Measurements from ENCODE around the gene RNF14.

Gene RNF14

DNA sequence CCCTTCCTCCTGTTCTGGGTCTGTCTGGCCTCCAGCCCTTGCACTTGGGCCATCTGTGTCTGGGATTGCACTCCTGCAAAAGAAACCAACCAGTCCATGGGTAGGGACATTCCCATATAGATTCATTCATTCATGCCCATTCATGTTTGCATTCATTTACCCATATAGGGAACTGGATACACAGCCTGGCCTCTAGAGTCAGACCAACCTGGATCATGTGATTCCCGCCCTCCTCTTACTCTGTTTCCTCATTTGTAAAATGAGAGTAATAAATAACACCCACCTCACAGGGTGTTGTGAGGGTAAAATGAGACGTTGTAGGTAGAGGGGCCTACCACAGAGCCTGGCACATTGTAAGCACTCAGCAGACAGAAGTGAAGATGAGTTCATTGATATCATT, 19.4 kb upstream of the RNF14 start:
- DNase-seq: no peak

DNA sequence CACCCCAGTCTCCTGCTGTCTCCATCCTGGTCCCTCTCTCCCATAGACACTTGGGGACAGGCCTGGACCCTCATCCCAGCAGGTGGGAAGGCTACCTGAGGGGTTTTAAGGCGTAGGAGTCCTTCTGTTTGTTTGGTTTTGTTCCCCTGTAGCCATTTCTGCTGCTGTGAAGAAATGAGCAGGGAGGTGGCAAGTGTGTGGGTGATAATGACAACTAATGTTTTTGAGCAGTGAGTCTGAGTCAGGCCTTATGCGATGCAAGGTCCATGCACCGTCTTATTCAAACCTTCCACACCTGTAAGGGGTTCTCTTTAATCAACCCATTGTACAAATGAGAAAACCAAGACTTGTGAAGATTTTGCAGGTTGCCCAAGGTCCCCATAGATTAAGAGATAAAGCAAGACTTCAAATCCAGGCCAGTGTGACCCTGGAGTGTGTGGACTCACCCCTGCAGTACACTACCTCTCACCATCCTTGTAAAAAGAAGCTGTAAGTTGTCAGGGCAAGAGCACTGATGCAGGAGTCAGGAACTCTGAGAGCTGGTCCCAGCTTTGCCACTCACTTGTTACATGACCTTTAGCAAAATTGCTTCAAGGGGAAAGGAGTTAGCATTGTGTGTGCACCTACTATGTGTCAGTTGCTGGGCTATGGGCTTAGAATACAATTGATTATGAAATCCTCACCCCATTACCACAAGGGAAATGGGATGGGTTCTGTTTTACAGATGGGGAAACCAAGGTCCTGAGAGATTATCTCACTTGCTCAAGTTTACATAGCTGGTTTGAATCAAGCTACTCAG, 18.5 kb upstream of the RNF14 start:
- DNase-seq: no peak

DNA sequence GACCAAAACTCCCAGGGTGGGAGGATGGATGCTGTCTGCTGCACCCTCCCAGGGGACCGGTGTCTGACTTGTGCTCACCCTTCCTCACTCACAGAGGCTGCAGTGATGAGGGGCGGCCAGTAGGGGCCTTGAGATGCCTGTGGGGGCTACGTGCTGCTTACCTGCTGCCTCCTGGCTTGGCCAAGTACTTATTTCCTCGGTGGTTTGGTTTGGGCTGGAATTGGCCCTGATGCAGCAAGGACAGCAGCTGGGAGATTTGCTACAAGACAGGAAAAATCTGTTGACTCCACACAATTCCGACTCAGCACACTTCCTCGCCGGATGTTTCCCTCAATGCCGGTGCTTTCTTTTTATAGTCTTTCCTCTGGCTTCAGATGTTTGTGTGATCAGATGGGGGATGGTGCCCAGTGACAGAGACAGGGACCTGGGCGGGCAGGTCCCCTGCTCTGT, 17.5 kb upstream of the RNF14 start:
- no peak for DNase-seq

DNA sequence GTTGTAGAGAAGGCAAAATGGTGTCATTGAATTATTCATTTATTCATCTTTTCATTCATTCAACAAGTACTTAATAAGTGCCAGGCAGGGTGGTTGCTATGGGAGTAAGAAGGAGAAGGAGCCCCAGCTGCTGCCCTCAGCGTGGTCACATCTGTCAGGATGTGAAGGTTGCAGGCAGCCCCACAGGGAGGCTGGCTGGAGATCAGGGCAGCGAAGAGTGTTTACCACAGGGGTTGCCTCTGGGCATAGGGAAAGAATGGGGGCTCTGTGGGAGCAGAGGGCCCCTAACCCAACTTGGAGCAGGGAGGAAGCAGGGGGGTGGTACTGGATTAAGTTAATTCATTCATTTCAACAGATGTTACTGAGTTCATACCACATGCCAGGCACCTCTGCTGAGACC, 16.9 kb upstream of the RNF14 start:
- DNase-seq: no peak

DNA sequence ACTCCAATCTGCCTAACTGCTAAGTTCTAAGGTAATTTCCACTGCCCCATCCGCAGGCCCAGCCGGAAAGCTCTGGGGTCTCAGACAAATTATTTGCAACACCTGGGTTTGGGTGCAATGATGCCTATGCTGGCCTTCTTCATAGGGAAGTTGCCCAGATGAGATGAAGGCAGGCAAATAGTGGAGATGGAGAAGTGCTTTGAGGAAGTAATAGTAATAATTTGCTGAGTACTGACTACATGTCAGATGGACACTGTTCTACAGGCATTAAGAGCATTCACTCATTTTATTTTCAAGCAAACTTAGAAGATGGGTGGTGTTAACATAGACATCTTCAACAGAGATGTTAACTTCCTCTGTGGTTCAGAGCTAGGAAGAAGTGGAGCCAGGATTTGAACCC, 14.7 kb upstream of the RNF14 start:
- DNase-seq: no peak

DNA sequence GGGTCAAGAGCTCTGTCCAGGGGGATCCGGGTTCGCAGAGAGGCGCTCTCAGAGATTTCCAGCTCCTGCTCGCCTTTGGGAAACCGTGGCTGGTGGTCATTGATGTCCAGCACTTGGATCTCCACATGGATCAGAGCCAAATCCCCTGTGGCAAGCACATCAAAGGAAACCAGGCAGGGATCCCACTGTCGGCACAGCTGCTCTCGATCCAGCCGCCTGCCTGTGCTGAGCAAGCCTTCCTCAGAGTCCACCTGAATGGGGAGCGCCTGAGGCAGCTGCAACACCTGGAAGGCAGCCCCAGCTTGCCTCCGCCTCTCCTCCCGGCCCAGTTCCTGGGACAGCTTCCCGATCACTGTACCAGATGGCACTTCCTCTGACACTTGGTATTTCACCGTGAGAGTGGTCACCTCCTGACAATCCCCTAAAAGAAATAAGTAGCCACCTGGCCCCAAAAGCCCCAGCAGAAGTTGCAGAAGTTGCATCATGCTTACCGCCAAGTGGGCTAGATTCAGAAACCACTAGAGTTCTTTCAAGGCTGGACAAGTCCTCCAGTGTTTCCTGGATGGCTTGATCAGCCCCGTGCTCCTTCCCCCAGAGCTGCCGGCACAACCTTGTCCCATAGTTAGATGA, 11.4 kb upstream of the RNF14 start:
- DNase-seq: no peak

DNA sequence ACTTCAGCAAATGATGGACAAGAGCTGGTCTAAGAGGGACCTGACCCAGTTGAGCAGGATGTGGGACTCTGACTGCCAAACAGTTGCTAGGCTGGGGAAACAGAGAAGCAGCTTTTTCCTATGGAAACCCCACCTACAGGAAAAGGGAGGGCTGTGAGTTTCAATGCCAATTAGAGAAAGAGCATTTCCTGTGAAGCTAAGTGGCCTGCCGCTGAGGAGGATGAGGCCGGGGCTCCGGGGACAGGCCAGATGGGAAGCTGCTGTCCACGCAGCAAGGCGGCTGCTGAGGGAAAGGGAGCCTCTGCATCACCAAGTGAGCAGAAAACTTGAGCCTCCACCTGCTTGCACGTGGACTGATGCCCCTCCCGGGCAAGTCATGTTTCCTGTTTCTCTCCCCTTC, 10.8 kb upstream of the RNF14 start, which contains the start of gene PCDH12:
PCDH12 (minus strand) TSS at position 90 of the 400 bp plus-strand sequence. CDS start 351 bp downstream, outside the sequence.
- peak; percentile 44 for DNase-seq

DNA sequence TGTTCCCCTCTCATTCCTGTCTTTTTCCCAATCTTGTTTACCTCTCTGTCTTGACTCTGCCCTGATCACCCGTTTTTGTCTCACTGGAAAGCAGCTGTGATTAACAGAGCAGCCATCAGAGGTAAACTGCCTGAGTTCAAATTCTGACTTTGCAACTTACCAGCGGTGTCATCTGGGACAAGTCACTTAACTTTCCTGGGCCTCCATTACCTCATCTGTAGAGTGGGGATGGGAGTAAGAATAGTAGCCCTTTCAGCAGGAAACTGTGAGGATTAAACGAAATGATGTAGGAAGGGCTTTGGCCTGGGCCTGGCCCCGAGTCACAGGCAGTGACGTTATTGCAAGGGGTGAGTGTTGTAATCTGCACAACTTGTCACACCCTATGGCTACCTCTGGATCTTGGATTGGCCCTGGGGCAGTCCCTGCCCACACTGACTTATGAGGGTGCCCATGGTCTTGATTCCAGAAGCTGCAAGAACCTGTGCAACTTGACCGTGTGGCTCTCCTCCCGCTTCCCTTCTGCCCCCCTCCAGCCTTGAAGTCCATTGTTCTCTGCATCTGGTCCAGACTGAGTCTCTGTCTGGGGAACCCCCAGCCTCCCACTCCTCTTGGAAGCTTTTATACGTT, 10.2 kb upstream of the RNF14 start:
- DNase-seq: no peak

DNA sequence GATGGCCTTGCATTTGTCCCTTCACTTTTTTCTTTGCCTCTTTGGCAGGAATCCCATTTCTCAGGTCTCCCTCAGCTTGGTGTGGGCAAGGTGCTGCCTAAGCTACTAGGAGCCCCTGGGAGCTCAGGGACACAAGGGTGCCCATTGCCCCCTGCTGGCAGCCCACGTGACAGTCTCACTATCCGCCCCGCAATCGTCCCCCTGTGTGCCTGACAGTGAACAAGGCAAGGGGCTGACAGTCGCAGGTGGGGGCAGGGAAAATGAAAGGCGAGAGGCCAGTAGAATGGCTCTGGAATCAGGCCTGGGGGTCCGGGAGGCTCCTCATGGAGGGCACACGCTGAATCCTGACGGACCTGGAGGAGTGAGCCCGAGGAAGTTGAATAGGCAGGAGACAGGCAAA, 8.9 kb upstream of the RNF14 start:
- DNase-seq: no peak

DNA sequence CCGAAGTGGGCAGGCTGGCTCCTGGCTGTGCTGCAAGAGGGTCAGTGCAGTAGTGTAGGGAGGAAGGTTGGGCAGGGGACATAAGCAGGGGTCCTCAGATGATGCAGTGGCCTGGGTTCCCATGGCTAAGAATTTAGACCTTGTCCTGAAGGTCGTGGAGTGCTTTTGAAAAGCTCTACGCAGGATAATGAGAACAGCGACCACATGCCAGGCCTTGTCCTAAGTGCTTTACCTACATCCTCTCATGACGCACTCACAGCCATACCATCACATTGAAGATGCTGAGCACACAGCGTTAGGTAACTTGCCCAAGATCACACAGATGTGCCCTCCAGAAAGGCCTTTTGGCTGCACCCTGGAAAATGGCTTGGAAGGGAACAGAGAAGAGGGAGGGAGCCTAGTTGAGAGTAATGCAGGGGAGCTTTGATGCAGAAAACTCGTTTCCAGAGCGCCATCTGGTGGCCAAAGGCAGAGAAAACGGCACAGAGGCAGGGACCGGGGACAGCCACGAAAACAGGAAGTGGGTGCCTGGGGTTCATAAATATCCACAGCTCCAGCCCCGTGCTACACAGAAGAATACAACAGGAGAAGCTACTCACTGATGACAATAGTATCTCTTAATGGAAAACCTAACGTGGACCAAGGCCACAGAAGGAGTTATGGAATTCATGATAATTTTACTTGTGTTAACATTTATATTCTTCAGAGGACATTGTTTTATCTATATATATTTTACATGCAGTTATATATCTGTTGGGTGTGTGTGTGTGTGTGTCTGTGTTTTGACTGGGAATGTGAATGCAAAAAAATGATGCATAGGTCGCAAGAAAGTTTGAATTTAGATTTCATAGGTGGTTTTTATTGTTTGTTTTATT, 8.2 kb upstream of the RNF14 start:
- DNase-seq: peak; percentile 44

DNA sequence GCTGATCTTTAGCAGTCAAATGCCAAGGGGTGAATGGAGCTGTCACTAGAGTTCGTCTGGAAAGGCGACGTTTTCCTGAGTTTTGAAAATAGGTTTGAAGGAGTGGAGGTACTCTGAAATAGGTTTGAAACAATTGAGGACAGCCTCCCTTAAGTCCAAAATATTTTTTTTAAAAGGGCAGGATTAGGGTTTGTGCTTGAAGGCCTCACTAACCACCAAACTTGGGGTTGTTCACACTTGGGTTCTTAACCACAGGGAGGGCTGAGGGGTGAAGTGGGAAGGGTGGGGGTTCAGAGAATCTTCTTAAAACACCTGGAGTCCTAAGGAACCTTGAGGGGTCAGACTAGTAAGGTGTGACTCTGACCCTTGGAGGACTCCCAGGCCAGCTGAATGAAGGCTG, 7.4 kb upstream of the RNF14 start:
- DNase-seq: no peak

DNA sequence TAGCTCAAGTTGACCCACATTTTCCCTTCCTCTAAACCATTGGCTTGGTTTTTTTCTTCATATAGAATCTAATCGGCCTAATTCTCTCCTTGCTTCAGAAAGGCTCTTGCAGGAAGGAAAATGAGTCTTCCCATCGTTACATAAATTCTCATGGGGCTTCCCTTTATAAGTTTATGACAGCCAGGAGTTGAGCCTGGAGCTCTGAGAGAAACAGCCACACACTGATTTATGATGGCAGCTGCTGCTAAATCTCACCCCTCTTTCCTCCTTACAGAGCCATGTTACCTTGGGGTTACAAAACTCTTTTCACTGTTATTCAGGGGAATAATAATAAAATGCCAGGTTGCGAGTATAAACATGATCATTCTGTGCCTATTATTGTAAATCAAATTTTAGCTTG, 5.2 kb upstream of the RNF14 start:
- DNase-seq: no peak

DNA sequence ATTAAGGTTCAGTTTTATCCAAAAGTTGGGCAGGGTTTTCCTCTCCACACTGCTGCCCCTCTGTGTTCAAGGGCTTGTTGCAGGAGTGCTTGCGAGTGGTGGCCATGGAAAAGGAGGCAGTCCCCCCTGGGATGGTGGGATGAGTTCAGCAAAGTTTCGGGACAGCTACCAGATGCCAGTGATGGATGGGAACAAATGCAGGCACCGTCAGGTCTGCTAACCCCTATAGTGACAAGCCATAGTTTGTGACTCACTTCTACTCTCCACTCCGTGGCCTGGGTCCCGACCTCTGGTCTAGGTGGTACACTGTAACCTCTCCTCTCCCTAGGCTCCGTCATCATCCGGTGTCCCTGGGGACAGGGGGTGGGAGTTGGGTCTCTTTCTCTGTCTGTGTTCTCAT, 3.8 kb upstream of the RNF14 start:
- no peak for DNase-seq

DNA sequence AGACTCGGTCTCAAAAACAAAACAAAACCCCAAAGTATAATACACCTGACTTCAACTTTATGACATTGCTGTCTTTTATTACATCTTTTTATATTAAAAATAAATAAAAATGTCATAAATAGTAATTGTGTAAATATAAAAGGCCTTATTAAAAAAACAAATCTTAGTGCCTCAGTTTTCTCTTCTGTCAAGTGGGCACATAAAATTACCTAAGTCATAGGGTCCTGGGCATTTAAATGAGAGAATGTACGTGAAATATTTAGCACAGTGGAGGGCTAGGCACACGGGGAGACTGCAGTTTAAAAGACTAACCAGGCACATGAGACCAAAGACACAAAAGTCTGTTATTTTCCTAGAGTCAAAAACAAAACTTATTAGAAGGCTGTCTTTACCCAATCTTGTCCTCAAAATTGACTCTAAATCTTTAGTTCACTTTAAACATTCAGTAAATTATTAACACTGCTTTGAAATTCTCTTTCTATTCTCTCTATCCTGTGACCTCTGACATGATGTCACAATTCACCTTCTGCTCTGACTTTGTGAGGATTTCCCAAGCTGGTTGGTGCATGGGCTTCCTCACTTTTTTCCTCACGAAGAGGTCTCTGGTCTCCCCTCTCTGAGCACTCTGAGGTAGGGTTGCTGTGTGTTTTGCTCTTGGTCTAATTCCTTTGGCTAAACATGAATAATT, 2.5 kb upstream of the RNF14 start:
- no peak for DNase-seq

DNA sequence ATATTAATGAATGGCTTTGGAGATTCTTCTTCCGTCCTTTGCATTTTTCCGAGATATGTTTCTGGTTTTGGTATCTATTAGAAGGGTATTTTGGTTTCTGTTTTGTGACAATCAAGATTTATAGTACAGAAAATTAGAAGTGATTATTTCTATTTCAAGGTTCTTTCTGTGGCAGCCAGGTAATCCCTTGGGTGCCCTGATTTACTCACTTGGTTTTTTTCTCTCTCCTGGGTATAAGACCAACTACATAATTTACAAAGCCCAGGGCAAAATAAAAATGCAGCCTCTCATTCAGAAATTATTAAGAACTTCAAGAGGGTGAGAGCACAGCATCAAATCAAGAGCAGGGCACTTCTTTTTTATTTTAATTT, 2.0 kb upstream of the RNF14 start:
- DNase-seq: no peak

DNA sequence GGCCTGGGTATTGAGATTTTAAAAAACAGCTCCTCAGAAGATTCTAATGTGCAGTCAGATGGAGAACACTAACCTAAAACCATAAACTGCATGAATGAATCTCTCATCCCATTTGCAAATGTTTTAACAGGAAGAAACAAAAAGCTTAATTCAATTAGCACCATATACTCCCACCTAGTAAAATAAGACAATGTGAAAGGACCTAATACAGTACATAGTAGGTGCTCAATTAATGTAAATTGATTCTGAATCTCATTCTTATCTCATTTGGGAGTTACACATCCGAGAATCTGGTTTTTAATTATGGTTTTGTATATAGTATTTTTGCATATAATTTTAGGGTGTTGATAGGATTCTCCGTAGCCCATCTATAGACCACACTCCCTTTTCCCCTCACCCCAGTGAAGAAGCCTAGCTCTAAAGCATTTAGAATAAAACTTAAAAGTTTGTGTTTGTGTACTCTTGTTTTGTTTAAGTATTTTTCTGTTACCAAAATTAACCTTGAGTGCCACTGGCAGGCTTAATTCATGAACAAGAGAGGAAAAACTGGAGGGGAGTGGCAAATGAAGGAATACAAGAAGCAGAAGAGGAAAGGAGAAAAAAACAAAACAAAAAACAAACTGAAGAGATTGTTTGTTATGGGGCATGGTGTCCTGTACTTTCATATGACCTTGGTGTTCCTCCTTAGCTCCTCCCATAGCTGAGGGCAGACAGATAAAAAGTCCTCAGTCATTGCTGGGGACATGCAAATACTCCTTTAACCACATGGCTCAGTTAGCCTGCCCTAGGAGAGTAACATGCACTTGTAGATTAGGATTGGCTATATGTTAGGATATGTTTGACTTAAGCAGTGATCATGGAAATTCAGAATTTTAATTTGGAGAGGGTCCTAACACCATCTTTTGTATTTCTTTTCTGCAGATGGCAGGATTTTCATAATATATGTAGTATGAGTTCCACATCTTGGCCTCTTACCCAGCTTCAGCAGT, 1.2 kb downstream of the RNF14 start:
- no peak for DNase-seq

DNA sequence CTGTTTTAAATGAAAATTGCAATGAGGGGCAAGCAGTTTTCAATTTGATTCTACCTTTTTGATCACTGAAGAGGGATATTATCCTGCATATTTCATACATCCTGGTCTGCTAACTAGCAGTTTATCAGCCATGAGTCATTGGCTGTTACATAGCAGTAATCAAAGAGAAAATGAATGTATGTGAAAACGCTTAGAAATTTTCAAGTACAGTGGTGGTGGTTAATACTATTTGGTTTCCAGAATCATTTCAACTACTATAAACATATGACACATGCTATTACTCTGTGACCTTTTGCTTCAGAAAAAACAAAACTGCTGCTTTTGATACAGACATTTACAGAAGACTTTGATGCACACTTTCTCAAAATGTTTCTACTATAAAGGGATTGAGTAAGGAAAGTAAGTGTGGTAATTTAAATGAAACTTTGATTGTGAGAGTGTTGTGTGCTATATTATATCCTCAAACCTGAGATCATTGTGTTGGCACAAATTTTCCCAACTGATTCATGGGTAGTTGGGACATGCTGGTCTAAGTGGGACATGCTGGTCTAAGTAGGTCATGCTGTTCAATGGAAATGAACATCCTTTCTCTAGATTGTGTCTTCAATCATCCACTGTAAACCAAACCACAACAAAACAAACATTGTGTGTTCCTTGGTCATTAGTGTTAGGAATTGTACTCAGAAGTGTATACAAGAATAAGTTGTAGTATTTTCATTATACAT, 5.1 kb downstream of the RNF14 start:
- DNase-seq: no peak

DNA sequence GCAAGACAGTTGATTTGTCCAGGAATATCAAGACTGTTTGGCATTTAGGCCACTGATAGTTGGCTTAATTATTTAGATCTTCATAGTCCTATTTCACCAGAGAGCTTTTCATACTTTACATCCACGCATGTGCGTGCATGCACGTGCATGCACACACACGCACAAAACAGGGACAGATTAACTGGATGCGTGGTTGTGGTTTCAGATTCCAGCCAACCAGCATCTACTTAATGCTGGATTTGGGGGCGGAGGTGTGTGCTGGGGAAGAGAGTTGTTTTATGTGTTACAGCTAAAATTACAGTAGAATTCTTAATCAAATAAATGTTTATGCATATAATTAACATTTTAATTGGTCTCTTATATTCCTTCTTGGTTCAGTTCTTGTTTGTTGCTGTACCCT, 7.3 kb downstream of the RNF14 start:
- no peak for DNase-seq

DNA sequence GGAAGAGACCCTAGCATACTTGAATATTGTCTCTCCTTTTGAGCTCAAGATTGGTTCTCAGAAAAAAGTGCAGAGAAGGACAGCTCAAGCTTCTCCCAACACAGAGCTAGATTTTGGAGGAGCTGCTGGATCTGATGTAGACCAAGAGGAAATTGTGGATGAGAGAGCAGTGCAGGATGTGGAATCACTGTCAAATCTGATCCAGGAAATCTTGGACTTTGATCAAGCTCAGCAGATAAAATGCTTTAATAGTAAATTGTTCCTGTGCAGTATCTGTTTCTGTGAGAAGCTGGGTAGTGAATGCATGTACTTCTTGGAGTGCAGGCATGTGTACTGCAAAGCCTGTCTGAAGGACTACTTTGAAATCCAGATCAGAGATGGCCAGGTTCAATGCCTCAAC, 9.5 kb downstream of the RNF14 start:
- no peak for DNase-seq

DNA sequence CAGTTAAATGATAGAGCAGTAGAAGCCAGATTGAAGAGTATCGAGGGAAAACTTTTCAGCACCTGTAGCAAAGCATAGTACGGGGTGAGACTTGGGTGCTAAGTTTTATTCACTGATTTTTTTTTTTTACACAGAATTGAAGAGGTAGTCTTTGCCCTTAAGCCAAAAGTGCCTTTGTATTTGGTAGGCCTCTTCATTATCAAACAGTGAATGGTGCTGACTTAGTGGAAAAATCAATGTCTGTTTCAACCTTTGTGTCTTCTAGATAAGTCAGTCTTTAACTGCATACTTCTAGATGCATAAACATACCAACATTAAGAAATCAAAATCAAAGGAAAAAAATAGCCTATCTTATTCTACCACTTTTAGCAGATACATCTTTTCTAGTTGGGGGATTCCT, 13.7 kb downstream of the RNF14 start:
- no peak for DNase-seq

DNA sequence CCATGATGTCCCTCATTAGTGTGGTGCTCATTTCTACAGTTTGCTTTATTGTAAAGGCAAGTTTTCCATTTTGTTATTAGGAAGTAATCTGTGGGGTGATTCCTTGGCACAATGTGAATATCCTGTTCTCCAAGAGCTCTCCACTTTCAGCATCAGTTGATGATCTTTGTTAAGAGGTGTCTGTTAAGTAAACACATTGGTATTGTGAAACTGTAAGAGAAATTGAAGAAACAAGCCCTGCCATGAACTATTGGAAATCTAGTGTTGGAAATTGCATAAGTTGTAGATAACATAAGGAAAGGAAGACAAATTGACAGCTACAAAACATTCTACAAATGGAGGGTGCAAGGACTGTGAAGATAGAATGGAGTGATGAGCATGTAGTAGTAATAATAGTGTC, 17.2 kb downstream of the RNF14 start:
- DNase-seq: no peak

All from DMS153 (cell line).